ENCODE measurements around the gene PRM2. TPM values are rescaled to one million over a fixed set of nuclear protein-coding genes. Genes with fewer than 3 reads are reported as not detected.

PRM2 gene
- total RNA-seq, 4 donors from 2014 or later: 2.3 TPM; not detected in 3

- WGBS, 2 donors: 89 to 93% methylated on average over 2 of the region's 3 CpGs
- no peak overlapping the region for H3K4me3 ChIP-seq (ENCODE audit: low read depth, poor library complexity, severe bottlenecking)
- DNase-seq (ENCODE audit: low spot score in 2 of 2): no peak
- no peak for TF ChIP-seq POLR2A (IDR thresholded peaks at IDR 0.05)
- no peak for TF ChIP-seq CTCF (IDR thresholded peaks at IDR 0.05)
- intact Hi-C loops (cut with DNase I; ENCODE audit: low total_unique reads): no loop called here
Measured at GRCh38 chr16:11232302-11232851, 43.9 kb downstream of the PRM2 start.

GRCh38 chr16:11231367-11231970 lies 44.8 kb downstream of the PRM2 start:
- 77 to 79% methylated on average over 10 of the region's 10 CpGs for WGBS, 2 donors
- no peak for TF ChIP-seq CTCF (IDR thresholded peaks at IDR 0.05)
- H3K4me3 ChIP-seq (ENCODE audit: low read depth, poor library complexity, severe bottlenecking): no peak overlapping the region
- intact Hi-C loops (cut with DNase I; ENCODE audit: low total_unique reads): no loop called here
- no peak for DNase-seq (ENCODE audit: low spot score in 2 of 2)

DNA sequence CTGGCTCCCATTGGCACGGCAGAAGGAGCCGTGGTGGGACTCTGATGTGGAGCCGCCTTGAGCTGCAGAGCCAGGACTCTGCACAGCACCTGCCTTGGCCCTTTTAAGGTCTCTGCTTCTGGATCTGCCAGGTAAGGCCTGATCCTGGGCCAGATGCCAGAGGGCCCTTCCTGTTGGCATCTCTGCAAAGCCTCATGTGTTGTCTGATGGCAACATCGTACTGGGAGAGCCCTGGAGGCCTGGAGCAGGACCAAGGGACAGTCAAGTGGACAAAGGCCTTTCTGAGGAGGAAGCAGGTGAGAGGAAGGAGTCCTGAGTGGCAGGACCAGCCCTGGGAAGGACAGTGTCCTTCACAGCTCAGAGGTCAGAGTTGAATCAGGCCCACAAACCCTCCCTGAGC lies 46.4 kb downstream of the PRM2 start:
- TF ChIP-seq CTCF (IDR thresholded peaks at IDR 0.05) (no peak), POLR2A (IDR thresholded peaks at IDR 0.05) (no peak)

GRCh38 chr16:11229432-11229831 lies 46.8 kb downstream of the PRM2 start:
- 62 to 65% methylated on average over 5 of the region's 5 CpGs for WGBS, 2 donors
- no peak for TF ChIP-seq CTCF (IDR thresholded peaks at IDR 0.05)
- no peak for TF ChIP-seq POLR2A (IDR thresholded peaks at IDR 0.05)

More for the DNA sequence above, 46.4 kb downstream of the PRM2 start:
- no peak overlapping the region for H3K4me3 ChIP-seq (ENCODE audit: low read depth, poor library complexity, severe bottlenecking)
- 40% methylated on average over 4 of the region's 4 CpGs for WGBS, 2 donors
- no peak for DNase-seq (ENCODE audit: low spot score in 2 of 2)
- intact Hi-C loops (cut with DNase I; ENCODE audit: low total_unique reads): no loop called here

GRCh38 chr16:11225677-11226549 lies 50.4 kb downstream of the PRM2 start:
- TF ChIP-seq POLR2A (IDR thresholded peaks at IDR 0.05) (no peak), CTCF (IDR thresholded peaks at IDR 0.05) (no peak)
- intact Hi-C loops (cut with DNase I; ENCODE audit: low total_unique reads): no loop called here
- no peak overlapping the region for H3K4me3 ChIP-seq (ENCODE audit: low read depth, poor library complexity, severe bottlenecking)
- WGBS, 2 donors: 81 to 83% methylated on average over 18 of the region's 18 CpGs
- DNase-seq (ENCODE audit: low spot score in 2 of 2): peak in 1 of 2 donors; percentile 85

More at GRCh38 chr16:11229432-11229831, 46.8 kb downstream of the PRM2 start:
- no peak for DNase-seq (ENCODE audit: low spot score in 2 of 2)
- intact Hi-C loops (cut with DNase I; ENCODE audit: low total_unique reads): no loop called here
- H3K4me3 ChIP-seq (ENCODE audit: low read depth, poor library complexity, severe bottlenecking): no peak overlapping the region

Small RNA genes within 50 kb of the gene (microRNA-seq; reads per million reads assigned to microRNA genes)
- gene MIR548H2 (ENCODE audit: borderline number of aligned reads in 1 of 2, borderline replicate concordance in 2 of 2): 0 reads per million in 2 donors

Other genes with a start within 250 kb of the PRM2 start
- 10 to 100 TPM in 2 of 4 donors, 1 to 10 TPM in 2; 7.7 to 20.6 (median 10.1) TPM for gene SOCS1, start 20.3 kb downstream of the PRM2 start, total RNA-seq
- gene TNP2, start 7.2 kb downstream of the PRM2 start, total RNA-seq: not detected
- gene PRM3, start 2.9 kb downstream of the PRM2 start, total RNA-seq: not detected
- gene PRM1, start 4.8 kb upstream of the PRM2 start, total RNA-seq: not detected
- 10 to 100 TPM in 1 of 4 donors, 1 to 10 TPM in 3; 5.9 to 12.7 (median 7.9) TPM for gene RMI2, start 69.0 kb upstream of the PRM2 start, total RNA-seq